Common myeloid progenitor, CD34-positive (primary cell): Measurements from ENCODE around the gene CSNK2A1.
"Not testable (repeated sequence)": the region's sequence is repeated elsewhere in the genome, so short reads cannot be mapped to it uniquely, and the experiment has no call there.

ENCODE experiments used
- CTCF ChIA-PET: fragments of 350-600 bp; sonication (Branson Sonifier 250); formaldehyde crosslinking; loops from one replicate; lab custom pipeline; 2021; ENCODE audit warnings: antibody characterized with exemption; lab: Charles Lee
- POLR2A ChIA-PET: fragments of 350-600 bp; sonication (Branson Sonifier 250); formaldehyde crosslinking; loops from one replicate; lab custom pipeline; 2021; ENCODE audit warnings: antibody characterized with exemption; lab: Charles Lee
- DNase-seq, 3 donors: peaks; one replicate each; pipeline versions ENCODE4 v3.0.0 to v3.0.0-alpha.2; 2013
- H3K27ac ChIP-seq, 2 experiments: 1 replicate in 1 of 2; 2 replicates in 1 of 2; pipeline ENCODE4 v1.7.0; 2013; ENCODE audit warnings: inconsistent platforms in 2 of 2, low read length in 2 of 2, mild to moderate bottlenecking in 2 of 2, low read depth in 1 of 2, moderate library complexity in 1 of 2; ENCODE audit not compliant: severe bottlenecking in 2 of 2, insufficient read depth in 1 of 2, poor library complexity in 1 of 2
- H3K27me3 ChIP-seq, 5 experiments: replicated peaks in 2 of 5; 1 replicate in 3 of 5; 2 replicates in 2 of 5; pipeline versions ENCODE4 v1.6.1 to v1.7.0; 2013; ENCODE audit warnings: low read length in 4 of 5, mild to moderate bottlenecking in 2 of 5, moderate library complexity in 2 of 5, inconsistent platforms in 1 of 5; ENCODE audit not compliant: insufficient read depth in 5 of 5, control insufficient read depth in 4 of 5
- H3K36me3 ChIP-seq, 4 experiments: 1 replicate in 2 of 4; 2 replicates in 2 of 4; pipeline versions ENCODE4 v1.6.1 to v1.7.0; 2013; ENCODE audit warnings: low read length in 3 of 4, control low read depth in 1 of 4, mild to moderate bottlenecking in 1 of 4; ENCODE audit not compliant: control insufficient read depth in 4 of 4, insufficient read depth in 4 of 4
- H3K4me1 ChIP-seq, 4 experiments: 1 replicate in 3 of 4; 2 replicates in 1 of 4; pipeline versions ENCODE4 v1.6.1 to v1.7.1; 2013; ENCODE audit warnings: low read length in 3 of 4, mild to moderate bottlenecking in 3 of 4, control low read depth in 1 of 4, inconsistent platforms in 1 of 4, moderate library complexity in 1 of 4; ENCODE audit not compliant: control insufficient read depth in 4 of 4, insufficient read depth in 4 of 4; ENCODE audit errors: control extremely low read depth in 1 of 4
- H3K4me3 ChIP-seq, 7 experiments: 1 replicate in 4 of 7; 2 replicates in 3 of 7; pipeline versions ENCODE4 v1.5.1 to v1.7.0; 2013; ENCODE audit warnings: mild to moderate bottlenecking in 7 of 7, low read length in 6 of 7, moderate library complexity in 6 of 7, inconsistent platforms in 2 of 7, low read depth in 2 of 7, control low read depth in 1 of 7; ENCODE audit not compliant: insufficient read depth in 4 of 7, control insufficient read depth in 1 of 7; ENCODE audit errors: extremely low read depth in 1 of 7
- H3K9me3 ChIP-seq, 5 experiments: 1 replicate in 4 of 5; 2 replicates in 1 of 5; pipeline versions ENCODE4 v1.6.1 to v1.7.1; 2013; ENCODE audit warnings: low read length in 4 of 5, mild to moderate bottlenecking in 2 of 5, inconsistent platforms in 1 of 5, low read depth in 1 of 5, moderate library complexity in 1 of 5; ENCODE audit not compliant: control insufficient read depth in 4 of 5, insufficient read depth in 2 of 5; ENCODE audit errors: control extremely low read depth in 1 of 5
- WGBS: methylation state at CpG from one replicate; pipeline ENCODE4 v1.1.5; 2013; ENCODE audit not compliant: insufficient coverage; 5-methylcytosine and 5-hydroxymethylcytosine counted together

Gene CSNK2A1

GRCh38 chr20:481167-481566 lies 62.4 kb downstream of the CSNK2A1 start:
- ChIA-PET POLR2A (no interaction called here), CTCF (interaction anchor here (0.8 to 10.8 kb wide), 5 partner anchors 14 to 128 kb away, joined by 3 to 103 read pairs (median 3); no protein-coding TSS in a partner anchor)
- no peaks in the 10 kb centered on the region for H3K27me3 ChIP-seq
- H3K27ac ChIP-seq = no peak overlapping the region
- no peaks in the 10 kb centered on the region for H3K4me1 ChIP-seq
- no peaks in the 10 kb centered on the region for H3K9me3 ChIP-seq
- WGBS = no CpG with 5 or more reads among the region's 1 CpG
- H3K36me3 ChIP-seq = peaks cover 15 to 64% (median 51%) of the 10 kb centered on the region in 4 experiments
- DNase-seq = no peak
- H3K4me3 ChIP-seq = no peak overlapping the region

GRCh38 chr20:480044-480443 lies 63.5 kb downstream of the CSNK2A1 start:
- Histone ChIP-seq H3K36me3 (peaks cover 15 to 59% (median 47%) of the 10 kb centered on the region in 4 experiments), H3K4me1 (no peaks in the 10 kb centered on the region), H3K27ac (no peak overlapping the region), H3K27me3 (no peaks in the 10 kb centered on the region), H3K4me3 (no peak overlapping the region), H3K9me3 (no peaks in the 10 kb centered on the region)
- DNase-seq = no peak
- ChIA-PET POLR2A (no interaction called here), CTCF (interaction anchor here (1.0 to 10.8 kb wide), 4 partner anchors 13 to 127 kb away, joined by 3 to 103 read pairs (median 5); no protein-coding TSS in a partner anchor)
- 96% methylated on average over 3 of the region's 3 CpGs for WGBS

GRCh38 chr20:479487-479886 lies 64.1 kb downstream of the CSNK2A1 start:
- WGBS = no CpG with 5 or more reads among the region's 2 CpGs
- ChIA-PET CTCF (interaction anchor here (1.0 to 10.8 kb wide), 11 partner anchors 8 to 126 kb away, joined by 3 to 103 read pairs (median 4); no protein-coding TSS in a partner anchor), POLR2A (no interaction called here)
- Histone ChIP-seq H3K27ac (no peak overlapping the region), H3K9me3 (no peaks in the 10 kb centered on the region), H3K36me3 (peaks cover 15 to 58% (median 46%) of the 10 kb centered on the region in 4 experiments), H3K4me3 (no peak overlapping the region), H3K4me1 (no peaks in the 10 kb centered on the region), H3K27me3 (no peaks in the 10 kb centered on the region)
- DNase-seq = no peak

GRCh38 chr20:478949-479429 lies 64.6 kb downstream of the CSNK2A1 start:
- CTCF ChIA-PET = interaction anchor here (0.9 to 10.8 kb wide), 17 partner anchors 8 to 126 kb away, joined by 3 to 103 read pairs (median 4); no protein-coding TSS in a partner anchor

GRCh38 chr20:478010-478948 lies 65.3 kb downstream of the CSNK2A1 start:
- Histone ChIP-seq H3K9me3 (no peaks in the 10 kb centered on the region), H3K27ac (no peak overlapping the region), H3K4me3 (no peak overlapping the region), H3K27me3 (no peaks in the 10 kb centered on the region), H3K4me1 (no peaks in the 10 kb centered on the region), H3K36me3 (peaks cover 14 to 51% (median 37%) of the 10 kb centered on the region in 4 experiments)
- no peak for DNase-seq
- no CpG with 5 or more reads among the region's 8 CpGs for WGBS
- POLR2A ChIA-PET = no interaction called here
- CTCF ChIA-PET = interaction anchor here (0.7 to 10.8 kb wide), 17 partner anchors 9 to 125 kb away, joined by 3 to 103 read pairs (median 4); no protein-coding TSS in a partner anchor

More at GRCh38 chr20:478949-479429, 64.6 kb downstream of the CSNK2A1 start:
- Histone ChIP-seq H3K27me3 (no peaks in the 10 kb centered on the region), H3K36me3 (peaks cover 13 to 53% (median 42%) of the 10 kb centered on the region in 4 experiments), H3K27ac (no peak overlapping the region), H3K9me3 (no peaks in the 10 kb centered on the region), H3K4me3 (no peak overlapping the region), H3K4me1 (no peaks in the 10 kb centered on the region)
- 44% methylated on average over 2 of the region's 3 CpGs for WGBS
- POLR2A ChIA-PET = no interaction called here
- peak; percentile 72 to 89 (median 82) for DNase-seq

- POLR2A ChIA-PET = interaction anchor here (0.6 kb wide), 1 partner anchor 44 kb away, joined by 3 read pairs; no protein-coding TSS in a partner anchor
- H3K27ac ChIP-seq, H3K9me3 ChIP-seq, H3K27me3 ChIP-seq, H3K4me3 ChIP-seq, H3K4me1 ChIP-seq, DNase-seq: not testable (repeated sequence)
- CTCF ChIA-PET = interaction anchor here (0.7 to 10.8 kb wide), 17 partner anchors 8 to 131 kb away, joined by 3 to 103 read pairs (median 4); partner anchors contain the start of gene TBC1D20
- WGBS = 97% methylated on average over 6 of the region's 6 CpGs
- H3K36me3 ChIP-seq = peaks cover 7 to 40% (median 22%) of the 10 kb centered on the region in 4 experiments
Observed at GRCh38 chr20:476561-477249, 66.9 kb downstream of the CSNK2A1 start.
